Upper lobe of right lung (tissue), 1 donor: ENCODE measurements around the gene FAM114A1. TPM values are rescaled to one million over a fixed set of nuclear protein-coding genes. Genes with fewer than 3 reads are reported as not detected.
"Not testable (repeated sequence)": the region's sequence is repeated elsewhere in the genome, so short reads cannot be mapped to it uniquely, and the experiment has no call there.

Experiments
- ATAC-seq: fragments of 200-7000 bp; cut with Tn5 transposase; one replicate; pipeline ENCODE4 v1.9.1; 2020; ENCODE audit warnings: mild to moderate bottlenecking, moderate library complexity
- DNase-seq: peaks from one replicate; pipeline ENCODE4 v3.0.0-alpha.2; 2020
- H3K27ac ChIP-seq: fragments of 200-600 bp; one replicate; pipeline ENCODE4 v1.8.0; 2022
- H3K27me3 ChIP-seq: fragments of 200-600 bp; one replicate; pipeline ENCODE4 v1.8.0; 2022; ENCODE audit warnings: mild to moderate bottlenecking
- H3K36me3 ChIP-seq: fragments of 200-600 bp; one replicate; pipeline ENCODE4 v1.8.0; 2022
- H3K4me1 ChIP-seq: fragments of 200-600 bp; one replicate; pipeline ENCODE4 v1.8.0; 2022
- H3K4me3 ChIP-seq: fragments of 200-600 bp; one replicate; pipeline ENCODE4 v1.8.0; 2022; ENCODE audit warnings: mild to moderate bottlenecking
- H3K9me3 ChIP-seq: fragments of 200-600 bp; one replicate; pipeline ENCODE4 v1.8.0; 2022
- intact Hi-C: fragments of 100-400 bp; cut with DNase I; formaldehyde crosslinking; loops from one replicate; pipeline ENCODE4 v1.11.0; 2022
- total RNA-seq: library from RNA; stranded (reverse); fragmentation: NEBNext Ultra II Directional; extraction: Animal tissue kit (Norgen Biotek cat#: 25700); gene quantifications from one replicate; pipeline ENCODE4 v1.2.1, GENCODE V29; 2021
- TF ChIP-seq, protein P1 (sequence below): fragments of 200-600 bp; IDR thresholded peaks from one replicate; pipeline ENCODE4 v1.8.0; 2022; ENCODE audit warnings: antibody characterized with exemption
- donor health status: DM: no; HTN: yes; CAD: no; lungs with severe emphysema.

The FAM114A1 gene
- total RNA-seq, 1 donor from 2014 or later: 39.8 TPM

DNA sequence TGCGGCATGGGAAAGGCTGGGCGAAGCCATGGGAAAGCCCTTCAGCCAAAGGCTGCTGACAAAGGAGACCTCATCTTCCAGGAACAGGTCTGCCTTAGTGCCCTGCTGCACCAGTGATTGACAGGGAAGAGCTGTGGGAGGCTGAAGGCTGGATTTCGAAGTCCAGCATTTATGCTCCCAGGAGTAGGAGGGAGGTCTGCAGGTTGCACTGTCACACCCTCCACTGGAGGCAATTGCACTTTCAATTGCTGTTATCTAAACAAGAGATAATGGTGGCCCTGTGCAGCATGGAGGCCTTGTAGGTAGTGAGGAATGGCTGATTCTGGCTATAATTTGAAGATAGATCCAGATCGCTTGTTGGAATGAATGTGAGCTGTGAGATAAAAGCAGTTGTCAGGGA, 43.7 kb downstream of the FAM114A1 start:
- H3K27me3 ChIP-seq: no peaks in the 10 kb centered on the region
- peaks cover 85% of the 10 kb centered on the region for H3K36me3 ChIP-seq
- TF ChIP-seq, protein P1, sequence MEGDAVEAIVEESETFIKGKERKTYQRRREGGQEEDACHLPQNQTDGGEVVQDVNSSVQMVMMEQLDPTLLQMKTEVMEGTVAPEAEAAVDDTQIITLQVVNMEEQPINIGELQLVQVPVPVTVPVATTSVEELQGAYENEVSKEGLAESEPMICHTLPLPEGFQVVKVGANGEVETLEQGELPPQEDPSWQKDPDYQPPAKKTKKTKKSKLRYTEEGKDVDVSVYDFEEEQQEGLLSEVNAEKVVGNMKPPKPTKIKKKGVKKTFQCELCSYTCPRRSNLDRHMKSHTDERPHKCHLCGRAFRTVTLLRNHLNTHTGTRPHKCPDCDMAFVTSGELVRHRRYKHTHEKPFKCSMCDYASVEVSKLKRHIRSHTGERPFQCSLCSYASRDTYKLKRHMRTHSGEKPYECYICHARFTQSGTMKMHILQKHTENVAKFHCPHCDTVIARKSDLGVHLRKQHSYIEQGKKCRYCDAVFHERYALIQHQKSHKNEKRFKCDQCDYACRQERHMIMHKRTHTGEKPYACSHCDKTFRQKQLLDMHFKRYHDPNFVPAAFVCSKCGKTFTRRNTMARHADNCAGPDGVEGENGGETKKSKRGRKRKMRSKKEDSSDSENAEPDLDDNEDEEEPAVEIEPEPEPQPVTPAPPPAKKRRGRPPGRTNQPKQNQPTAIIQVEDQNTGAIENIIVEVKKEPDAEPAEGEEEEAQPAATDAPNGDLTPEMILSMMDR: no peak
- DNase-seq (no peak), ATAC-seq (no peak)
- no peaks in the 10 kb centered on the region for H3K9me3 ChIP-seq
- H3K27ac ChIP-seq: no peak overlapping the region
- no peak overlapping the region for H3K4me3 ChIP-seq
- H3K4me1 ChIP-seq: no peaks in the 10 kb centered on the region
- intact Hi-C loops: no loop called here

- H3K36me3 ChIP-seq: peaks cover 81% of the 10 kb centered on the region
Measured at GRCh38 chr4:38914854-38915253, 47.2 kb downstream of the FAM114A1 start.

DNA sequence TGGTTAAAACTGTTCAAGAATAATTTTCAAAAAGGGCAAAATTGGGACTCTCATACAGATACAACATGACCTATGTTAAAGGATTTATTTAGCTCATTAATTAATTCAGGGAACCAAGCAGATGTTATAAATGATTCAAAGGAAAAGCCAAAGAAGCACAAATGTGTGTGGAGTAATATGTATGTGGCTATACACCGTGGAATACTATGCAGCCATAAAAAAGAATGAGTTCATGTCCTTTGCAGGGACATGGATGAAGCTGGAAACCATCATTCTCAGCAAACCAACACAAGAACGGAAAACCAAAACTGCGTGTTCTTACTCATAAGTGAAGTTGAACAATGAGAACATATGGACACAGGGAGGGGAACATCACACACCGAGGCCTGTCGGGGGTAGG, 48.7 kb downstream of the FAM114A1 start:
- ATAC-seq, H3K9me3 ChIP-seq, H3K27ac ChIP-seq, H3K4me3 ChIP-seq, H3K4me1 ChIP-seq, H3K27me3 ChIP-seq, intact Hi-C loops, DNase-seq: not testable (repeated sequence)
- H3K36me3 ChIP-seq: peaks cover 69% of the 10 kb centered on the region

More at GRCh38 chr4:38914854-38915253, 47.2 kb downstream of the FAM114A1 start:
- H3K4me3 ChIP-seq: no peak overlapping the region
- no peaks in the 10 kb centered on the region for H3K9me3 ChIP-seq
- DNase-seq: no peak
- intact Hi-C loops: no loop called here
- ATAC-seq: no peak
- H3K27me3 ChIP-seq: no peaks in the 10 kb centered on the region
- H3K4me1 ChIP-seq: no peaks in the 10 kb centered on the region
- TF ChIP-seq, protein P1: no peak
- no peak overlapping the region for H3K27ac ChIP-seq

DNA sequence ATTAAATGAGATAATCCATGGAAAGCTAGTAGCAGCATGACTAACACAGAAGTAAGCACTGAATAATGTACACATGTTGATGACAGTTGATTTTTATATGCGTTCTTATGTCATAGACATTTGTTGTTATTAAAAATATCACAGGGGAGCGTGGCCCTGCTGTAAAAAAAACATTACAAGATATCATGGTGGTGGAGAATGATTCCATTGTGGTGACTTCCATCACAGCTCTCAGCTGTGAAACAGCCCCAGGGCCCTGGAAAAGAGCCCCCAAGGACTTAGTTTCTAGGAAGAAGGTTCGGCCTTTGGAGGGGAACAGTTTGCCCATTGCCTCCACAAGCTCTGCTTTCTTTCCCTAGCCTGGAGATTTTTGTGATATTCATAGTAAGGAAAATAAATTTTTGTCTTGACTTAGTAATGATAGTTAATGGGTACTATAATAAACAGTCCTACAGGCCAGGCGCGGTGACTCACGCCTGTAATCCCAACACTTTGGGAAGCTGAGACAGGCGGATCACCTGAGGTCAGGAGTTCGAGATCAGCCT, 49.9 kb downstream of the FAM114A1 start:
- Histone ChIP-seq H3K9me3 (no peaks in the 10 kb centered on the region), H3K27me3 (no peaks in the 10 kb centered on the region), H3K4me1 (no peaks in the 10 kb centered on the region), H3K4me3 (no peak overlapping the region), H3K36me3 (peaks cover 78% of the 10 kb centered on the region), H3K27ac (no peak overlapping the region)
- TF ChIP-seq, protein P1: no peak
- no peak for DNase-seq
- ATAC-seq: no peak
- intact Hi-C loops: no loop called here

GRCh38 chr4:38919494-38919893, 51.9 kb downstream of the FAM114A1 start:
- Histone ChIP-seq H3K27ac (no peak overlapping the region), H3K4me1 (no peaks in the 10 kb centered on the region), H3K9me3 (no peaks in the 10 kb centered on the region), H3K36me3 (peaks cover 78% of the 10 kb centered on the region), H3K27me3 (no peaks in the 10 kb centered on the region), H3K4me3 (no peak overlapping the region)
- intact Hi-C loops: no loop called here
- DNase-seq: no peak
- ATAC-seq: no peak
- TF ChIP-seq, protein P1: no peak

- DNase-seq (no peak), ATAC-seq (no peak)
- H3K27me3 ChIP-seq: no peaks in the 10 kb centered on the region
- TF ChIP-seq, protein P1: no peak
- no peaks in the 10 kb centered on the region for H3K4me1 ChIP-seq
- peaks cover 71% of the 10 kb centered on the region for H3K36me3 ChIP-seq
- H3K27ac ChIP-seq: no peak overlapping the region
- H3K4me3 ChIP-seq: no peak overlapping the region
- intact Hi-C loops: no loop called here
- H3K9me3 ChIP-seq: no peaks in the 10 kb centered on the region
Measured at GRCh38 chr4:38920186-38920585, 52.6 kb downstream of the FAM114A1 start.
